GM12864 (cell line): ENCODE results near the gene ANK2.

Experiments used
- DNase-seq: peaks from one replicate; pipeline ENCODE4 v3.0.0-alpha.2; 2011; ENCODE audit warnings: low read depth
- H3K4me3 ChIP-seq: 2 replicates; pipeline ENCODE4 v1.5.1; 2011; ENCODE audit warnings: mild to moderate bottlenecking, low read depth, low read length, control low read depth
- CTCF ChIP-seq: IDR thresholded peaks from 2 replicates; pipeline ENCODE4 v1.5.1; 2011; ENCODE audit warnings: low read depth, mild to moderate bottlenecking, moderate library complexity, low read length, control low read depth, inconsistent platforms; ENCODE audit errors: missing control alignments

ANK2 gene

GRCh38 chr4:113407409-113407808 is 358.0 kb downstream of the ANK2 start:
- no peak overlapping the region for H3K4me3 ChIP-seq
- DNase-seq, result no peak
- TF ChIP-seq CTCF, result no peak

DNA sequence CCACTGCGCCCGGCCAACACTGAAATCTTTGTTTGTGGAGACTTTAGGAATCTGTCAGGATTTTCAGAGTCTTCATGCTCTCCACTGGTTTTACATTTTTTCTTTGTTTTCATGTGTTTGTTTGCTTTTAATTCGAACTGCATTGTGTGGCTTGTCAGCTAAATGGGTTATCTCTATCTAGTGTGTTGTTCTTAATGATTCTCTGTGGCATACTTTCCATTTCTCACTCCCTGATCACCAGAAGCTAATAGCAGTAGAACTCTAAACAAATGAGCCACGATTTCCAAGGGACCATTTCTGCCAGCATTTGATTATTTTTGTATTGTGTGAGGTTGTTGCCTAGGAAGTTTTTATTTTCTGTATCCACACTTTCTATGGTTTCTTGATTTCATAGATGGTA is 359.7 kb downstream of the ANK2 start:
- no peak overlapping the region for H3K4me3 ChIP-seq
- TF ChIP-seq CTCF, result no peak
- no peak for DNase-seq

DNA sequence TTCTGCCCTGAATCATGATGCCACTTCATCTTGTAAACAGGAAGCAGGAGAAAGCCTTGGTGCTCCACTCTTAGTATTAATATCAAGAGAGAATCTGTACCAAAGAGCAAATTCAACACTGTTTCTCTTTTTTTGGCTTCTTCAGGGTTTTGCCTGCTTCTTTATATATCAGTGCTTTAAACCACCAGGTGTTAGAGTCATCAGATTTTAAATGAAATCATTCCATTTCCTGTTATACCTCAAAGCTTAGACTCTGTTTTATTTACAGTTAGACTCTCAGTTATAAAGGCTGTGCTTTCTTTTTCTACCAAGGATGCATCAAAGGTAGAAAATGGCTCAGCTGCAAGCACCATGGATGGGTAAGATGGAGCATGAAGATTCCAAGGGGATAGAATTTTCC is 361.2 kb downstream of the ANK2 start:
- no peak for TF ChIP-seq CTCF
- no peak for DNase-seq
- no peak overlapping the region for H3K4me3 ChIP-seq

- no peak for DNase-seq
- H3K4me3 ChIP-seq, result no peak overlapping the region
- TF ChIP-seq CTCF, result no peak
Measured at GRCh38 chr4:113411496-113411938, 362.1 kb downstream of the ANK2 start.

GRCh38 chr4:113419631-113420030 is 370.2 kb downstream of the ANK2 start:
- TF ChIP-seq CTCF, result no peak
- no peak overlapping the region for H3K4me3 ChIP-seq
- no peak for DNase-seq

- no peak for DNase-seq
- no peak for TF ChIP-seq CTCF
- no peak overlapping the region for H3K4me3 ChIP-seq
Measured at GRCh38 chr4:113420938-113421337, 371.5 kb downstream of the ANK2 start.

- no peak overlapping the region for H3K4me3 ChIP-seq
- DNase-seq, result no peak
- no peak for TF ChIP-seq CTCF
Measured at GRCh38 chr4:113423631-113424030, 374.2 kb downstream of the ANK2 start.
